BJ (cell line): ENCODE data around the gene KIF24. TPM values are rescaled to one million over a fixed set of nuclear protein-coding genes. Genes with fewer than 3 reads are reported as not detected.
"Not testable (repeated sequence)": the region's sequence is repeated elsewhere in the genome, so short reads cannot be mapped to it uniquely, and the experiment has no call there.

Experiments used
- CTCF ChIA-PET: fragments of 350-600 bp; formaldehyde crosslinking; extraction: SDS; loops from one replicate; lab custom pipeline; 2021; ENCODE audit warnings: antibody characterized with exemption, inconsistent platforms; lab: Yijun Ruan, JAX
- POLR2A ChIA-PET: fragments of 300-600 bp; sonication (Branson Sonifier 250); formaldehyde crosslinking; extraction: SDS; loops from one replicate; lab custom pipeline; 2021; ENCODE audit warnings: antibody characterized with exemption; lab: Charles Lee
- DNase-seq: peaks from one replicate; pipeline ENCODE4 v3.0.0-alpha.2; 2011; ENCODE audit warnings: low read depth
- H3K27me3 ChIP-seq: 2 replicates; pipeline ENCODE4 v1.6.0; 2011; ENCODE audit warnings: low read length; ENCODE audit not compliant: control insufficient read depth, insufficient read depth
- H3K36me3 ChIP-seq: 2 replicates; pipeline ENCODE4 v1.5.1; 2011; ENCODE audit warnings: low read length; ENCODE audit not compliant: control insufficient read depth, insufficient read depth
- H3K4me3 ChIP-seq: 2 replicates; pipeline ENCODE4 v1.5.1; 2011; ENCODE audit warnings: low read depth, mild to moderate bottlenecking, control low read depth, low read length
- polyA plus RNA-seq: library from polyadenylated mRNA; depleted of rRNA; stranded (reverse); fragments of >200 nt; gene quantifications from 2 replicates; pipeline ENCODE4 v1.2.3, GENCODE V29; 2011
- TF ChIP-seq, protein P1 (sequence below): IDR thresholded peaks from 2 replicates; pipeline ENCODE4 v1.5.1; 2011; ENCODE audit warnings: low read depth, mild to moderate bottlenecking, control low read depth, inconsistent platforms, low read length, moderate library complexity; ENCODE audit not compliant: insufficient read depth

Gene KIF24
- polyA plus RNA-seq, 1 experiment, result 1.9 TPM

GRCh38 chr9:34321451-34321850 is 7.6 kb downstream of the KIF24 start:
- TF ChIP-seq, protein P1, sequence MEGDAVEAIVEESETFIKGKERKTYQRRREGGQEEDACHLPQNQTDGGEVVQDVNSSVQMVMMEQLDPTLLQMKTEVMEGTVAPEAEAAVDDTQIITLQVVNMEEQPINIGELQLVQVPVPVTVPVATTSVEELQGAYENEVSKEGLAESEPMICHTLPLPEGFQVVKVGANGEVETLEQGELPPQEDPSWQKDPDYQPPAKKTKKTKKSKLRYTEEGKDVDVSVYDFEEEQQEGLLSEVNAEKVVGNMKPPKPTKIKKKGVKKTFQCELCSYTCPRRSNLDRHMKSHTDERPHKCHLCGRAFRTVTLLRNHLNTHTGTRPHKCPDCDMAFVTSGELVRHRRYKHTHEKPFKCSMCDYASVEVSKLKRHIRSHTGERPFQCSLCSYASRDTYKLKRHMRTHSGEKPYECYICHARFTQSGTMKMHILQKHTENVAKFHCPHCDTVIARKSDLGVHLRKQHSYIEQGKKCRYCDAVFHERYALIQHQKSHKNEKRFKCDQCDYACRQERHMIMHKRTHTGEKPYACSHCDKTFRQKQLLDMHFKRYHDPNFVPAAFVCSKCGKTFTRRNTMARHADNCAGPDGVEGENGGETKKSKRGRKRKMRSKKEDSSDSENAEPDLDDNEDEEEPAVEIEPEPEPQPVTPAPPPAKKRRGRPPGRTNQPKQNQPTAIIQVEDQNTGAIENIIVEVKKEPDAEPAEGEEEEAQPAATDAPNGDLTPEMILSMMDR, result no peak
- Histone ChIP-seq H3K27me3 (no peaks in the 10 kb centered on the region), H3K36me3 (no peaks in the 10 kb centered on the region), H3K4me3 (no peak overlapping the region)
- POLR2A ChIA-PET, result no interaction called here
- DNase-seq, result no peak
- CTCF ChIA-PET, result no interaction called here

DNA sequence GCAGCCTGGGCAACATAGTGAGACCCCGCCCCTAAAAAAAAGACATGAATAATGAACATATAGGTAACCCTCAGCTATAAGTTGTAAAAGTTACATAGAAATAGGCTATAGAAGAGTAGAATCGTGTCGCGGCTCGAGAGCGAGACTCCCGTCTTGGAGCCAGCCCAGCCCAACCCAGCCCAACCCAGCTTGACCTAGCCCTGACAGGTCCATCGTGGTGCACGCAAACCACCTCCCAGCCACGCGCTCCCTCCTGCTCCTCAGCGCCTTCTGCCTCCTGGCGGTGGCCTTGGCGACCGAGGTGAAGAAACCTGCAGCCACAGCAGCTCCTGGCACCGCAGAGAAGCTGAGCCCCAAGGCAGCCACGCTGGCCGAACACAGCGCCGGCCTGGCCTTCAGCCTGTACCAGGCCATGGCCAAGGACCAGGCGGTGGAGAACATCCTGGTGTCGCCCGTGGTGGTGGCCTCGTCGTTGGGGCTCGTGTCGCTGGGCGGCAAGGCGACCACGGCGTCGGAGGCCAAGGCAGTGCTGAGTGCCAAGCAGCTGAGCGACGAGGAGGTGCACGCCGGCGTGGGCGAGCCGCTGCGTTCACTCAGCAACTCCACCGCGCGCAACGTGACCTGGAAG is 10.8 kb downstream of the KIF24 start:
- H3K36me3 ChIP-seq, result no peaks in the 10 kb centered on the region
- POLR2A ChIA-PET, result no interaction called here
- CTCF ChIA-PET, result interaction anchor here (0.6 to 1.2 kb wide), 2 partner anchors 13 to 157 kb away, joined by 3 read pairs; no protein-coding TSS in a partner anchor
- no peak overlapping the region for H3K4me3 ChIP-seq
- no peak for DNase-seq
- H3K27me3 ChIP-seq, result no peaks in the 10 kb centered on the region
- TF ChIP-seq, protein P1, result no peak

- Histone ChIP-seq H3K4me3 (no peak overlapping the region), H3K36me3 (no peaks in the 10 kb centered on the region), H3K27me3 (no peaks in the 10 kb centered on the region)
- POLR2A ChIA-PET, result no interaction called here
- no peak for DNase-seq
- CTCF ChIA-PET, result interaction anchor here (0.7 to 1.2 kb wide), 2 partner anchors 8 to 14 kb away, joined by 3 read pairs; no protein-coding TSS in a partner anchor
- TF ChIP-seq, protein P1, result no peak
These were observed 11.6 kb downstream of the KIF24 start for GRCh38 chr9:34317436-34317835.

DNA sequence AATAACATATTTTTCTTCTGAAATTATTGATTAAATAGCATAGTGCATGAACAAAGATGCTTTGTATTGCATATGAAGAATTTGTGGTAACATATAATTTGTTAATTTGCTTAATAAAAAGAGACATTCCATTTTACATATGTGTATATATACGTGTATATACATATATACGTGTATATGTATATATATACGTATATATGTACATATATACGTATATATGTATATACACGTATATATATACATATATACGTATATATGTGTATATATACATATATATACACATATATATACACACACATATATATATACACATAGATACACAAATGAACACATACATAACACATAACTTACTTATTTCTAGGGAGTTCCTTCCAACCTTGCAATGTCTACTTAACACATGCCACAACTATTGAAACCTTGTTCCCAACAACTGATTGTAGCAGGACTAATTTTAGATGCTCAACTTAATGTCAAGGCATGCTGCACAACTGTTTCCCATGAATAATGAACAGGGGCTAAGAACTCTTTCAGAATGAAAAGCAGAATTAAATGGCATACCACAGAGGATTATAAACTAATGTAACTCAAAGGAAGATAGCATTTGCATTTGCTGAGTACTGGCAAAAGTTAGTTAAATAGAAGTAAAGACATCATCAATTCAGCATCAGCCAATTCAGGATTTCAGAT is 17.4 kb downstream of the KIF24 start:
- H3K27me3 ChIP-seq, result no peaks in the 10 kb centered on the region
- CTCF ChIA-PET, result no interaction called here
- H3K4me3 ChIP-seq, result no peak overlapping the region
- TF ChIP-seq, protein P1, result no peak
- H3K36me3 ChIP-seq, result no peaks in the 10 kb centered on the region
- DNase-seq, result no peak
- POLR2A ChIA-PET, result no interaction called here

- DNase-seq, result no peak
- Histone ChIP-seq H3K36me3 (no peaks in the 10 kb centered on the region), H3K4me3 (no peak overlapping the region), H3K27me3 (no peaks in the 10 kb centered on the region)
- ChIA-PET POLR2A (no interaction called here), CTCF (no interaction called here)
- TF ChIP-seq, protein P1, result no peak
These were observed 18.9 kb downstream of the KIF24 start for GRCh38 chr9:34310215-34310614.

DNA sequence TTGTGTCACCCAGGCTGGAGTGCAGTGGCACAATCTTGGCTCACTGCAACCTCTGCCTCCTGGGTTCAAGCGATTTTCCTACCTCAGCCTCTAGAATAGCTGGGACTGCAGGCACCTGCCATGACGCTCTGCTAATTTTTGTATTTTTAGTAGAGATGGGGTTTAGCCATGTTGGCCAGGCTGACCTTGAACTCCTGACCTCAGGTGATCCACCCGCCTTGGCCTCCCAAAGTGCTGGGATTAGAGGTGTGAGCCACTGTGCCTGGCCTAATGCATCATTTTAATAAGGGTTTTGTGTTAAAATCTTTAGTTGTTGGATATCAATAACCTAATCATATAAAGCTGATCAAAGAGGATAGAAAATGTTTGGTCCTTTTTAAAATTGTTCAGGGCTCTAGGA is 20.8 kb downstream of the KIF24 start:
- POLR2A ChIA-PET, result interaction anchor here (0.7 kb wide), 1 partner anchor 301 kb away, joined by 6 read pairs; no protein-coding TSS in a partner anchor
- H3K36me3 ChIP-seq, H3K27me3 ChIP-seq, DNase-seq, CTCF ChIA-PET, H3K4me3 ChIP-seq: not testable (repeated sequence)

- POLR2A ChIA-PET, CTCF ChIA-PET, H3K4me3 ChIP-seq, H3K27me3 ChIP-seq, DNase-seq, H3K36me3 ChIP-seq: not testable (repeated sequence)
These were observed 28.0 kb downstream of the KIF24 start for GRCh38 chr9:34301064-34301463.
